Type B pancreatic cell (in vitro differentiated cells): ENCODE data around the gene CAPRIN2. TPM values are rescaled to one million over a fixed set of nuclear protein-coding genes. Genes with fewer than 3 reads are reported as not detected.

Experiments
- DNase-seq: peaks from one replicate; pipeline ENCODE4 v3.0.0; 2021; ENCODE audit warnings: mixed read lengths; ENCODE audit not compliant: unreplicated experiment; ENCODE audit errors: extremely low spot score
- H3K27ac Mint-ChIP-seq: 2 replicates; pipeline ENCODE4 v1.8.0; 2021; ENCODE audit warnings: mild to moderate bottlenecking, mixed read lengths
- H3K27me3 Mint-ChIP-seq: 2 replicates; pipeline ENCODE4 v1.8.0; 2021; ENCODE audit warnings: mixed read lengths
- H3K36me3 Mint-ChIP-seq: 2 replicates; pipeline ENCODE4 v1.8.0; 2021; ENCODE audit warnings: mixed read lengths
- H3K4me1 Mint-ChIP-seq: one replicate; pipeline ENCODE4 v1.8.0; 2021; ENCODE audit warnings: mixed read lengths; ENCODE audit not compliant: unreplicated experiment
- H3K4me3 Mint-ChIP-seq: 2 replicates; pipeline ENCODE4 v1.8.0; 2021; ENCODE audit warnings: mild to moderate bottlenecking, mixed read lengths
- H3K9me3 Mint-ChIP-seq: 2 replicates; pipeline ENCODE4 v1.8.0; 2021; ENCODE audit warnings: mixed read lengths
- long read RNA-seq: library from polyadenylated mRNA; unstranded; transcript quantifications from one replicate; pipeline ENCODE4 v2.0.0, GENCODE V29; 2020
- total RNA-seq: library from RNA; stranded (reverse); gene quantifications from 2 replicates; pipeline ENCODE4 v1.2.1, GENCODE V29; 2021; ENCODE audit warnings: low replicate concordance
- TF ChIP-seq, protein P1 (sequence below): fragments of 200-600 bp; sonication (generic); conservative IDR thresholded peaks from 2 replicates; pipeline ENCODE4 v1.5.0; 2021; ENCODE audit warnings: antibody characterized with exemption, mild to moderate bottlenecking

CAPRIN2 gene, protein sequence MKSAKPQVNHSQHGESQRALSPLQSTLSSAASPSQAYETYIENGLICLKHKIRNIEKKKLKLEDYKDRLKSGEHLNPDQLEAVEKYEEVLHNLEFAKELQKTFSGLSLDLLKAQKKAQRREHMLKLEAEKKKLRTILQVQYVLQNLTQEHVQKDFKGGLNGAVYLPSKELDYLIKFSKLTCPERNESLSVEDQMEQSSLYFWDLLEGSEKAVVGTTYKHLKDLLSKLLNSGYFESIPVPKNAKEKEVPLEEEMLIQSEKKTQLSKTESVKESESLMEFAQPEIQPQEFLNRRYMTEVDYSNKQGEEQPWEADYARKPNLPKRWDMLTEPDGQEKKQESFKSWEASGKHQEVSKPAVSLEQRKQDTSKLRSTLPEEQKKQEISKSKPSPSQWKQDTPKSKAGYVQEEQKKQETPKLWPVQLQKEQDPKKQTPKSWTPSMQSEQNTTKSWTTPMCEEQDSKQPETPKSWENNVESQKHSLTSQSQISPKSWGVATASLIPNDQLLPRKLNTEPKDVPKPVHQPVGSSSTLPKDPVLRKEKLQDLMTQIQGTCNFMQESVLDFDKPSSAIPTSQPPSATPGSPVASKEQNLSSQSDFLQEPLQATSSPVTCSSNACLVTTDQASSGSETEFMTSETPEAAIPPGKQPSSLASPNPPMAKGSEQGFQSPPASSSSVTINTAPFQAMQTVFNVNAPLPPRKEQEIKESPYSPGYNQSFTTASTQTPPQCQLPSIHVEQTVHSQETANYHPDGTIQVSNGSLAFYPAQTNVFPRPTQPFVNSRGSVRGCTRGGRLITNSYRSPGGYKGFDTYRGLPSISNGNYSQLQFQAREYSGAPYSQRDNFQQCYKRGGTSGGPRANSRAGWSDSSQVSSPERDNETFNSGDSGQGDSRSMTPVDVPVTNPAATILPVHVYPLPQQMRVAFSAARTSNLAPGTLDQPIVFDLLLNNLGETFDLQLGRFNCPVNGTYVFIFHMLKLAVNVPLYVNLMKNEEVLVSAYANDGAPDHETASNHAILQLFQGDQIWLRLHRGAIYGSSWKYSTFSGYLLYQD
- total RNA-seq, result 35.5 and 44.9 TPM in 2 replicates
- long read RNA-seq, partial matches to known transcripts, result 9 of 21 reads
- long read RNA-seq, other reads (novel, unspliced or antisense), result 12 of 21 reads

DNA sequence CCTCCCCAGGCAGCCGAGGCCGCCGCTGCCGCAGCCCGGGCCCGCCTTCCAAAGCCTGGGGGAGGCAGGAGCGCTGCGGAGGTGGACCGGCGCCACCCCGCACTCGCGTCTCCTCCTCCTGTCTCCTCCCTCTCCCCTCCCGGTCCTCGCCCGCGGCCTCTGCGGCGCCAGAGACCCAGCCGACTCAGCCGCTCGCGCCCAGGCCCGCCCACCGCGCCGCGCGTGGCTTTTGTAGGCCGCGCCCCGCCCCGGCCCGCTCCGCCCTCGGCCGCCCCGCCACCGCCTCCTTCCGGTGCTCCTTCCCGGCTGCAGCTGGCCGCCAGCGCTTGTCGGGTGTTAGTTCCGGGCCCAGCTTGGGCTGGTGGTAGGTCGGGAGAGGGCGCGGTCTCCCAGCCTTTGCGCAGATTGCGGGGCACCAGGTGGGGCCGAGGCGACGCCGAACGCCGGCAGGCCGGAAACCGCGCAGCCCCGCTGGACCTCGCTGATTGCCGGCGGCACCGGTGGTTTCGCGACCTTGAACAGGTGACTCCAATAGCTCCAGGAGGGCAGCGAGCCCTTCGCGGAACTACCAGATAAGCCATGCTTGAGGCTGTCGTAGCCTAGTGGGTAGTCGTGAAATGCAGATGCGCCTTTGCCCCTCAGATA, at the start of gene CAPRIN2:
CAPRIN2 (minus strand) TSS at position 202 of the 645 bp plus-strand sequence. CDS start 1,431 bp downstream, outside the sequence.
- H3K27ac Mint-ChIP-seq, result peak within 1 kb of the TSS; percentile 92
- TF ChIP-seq, protein P1, sequence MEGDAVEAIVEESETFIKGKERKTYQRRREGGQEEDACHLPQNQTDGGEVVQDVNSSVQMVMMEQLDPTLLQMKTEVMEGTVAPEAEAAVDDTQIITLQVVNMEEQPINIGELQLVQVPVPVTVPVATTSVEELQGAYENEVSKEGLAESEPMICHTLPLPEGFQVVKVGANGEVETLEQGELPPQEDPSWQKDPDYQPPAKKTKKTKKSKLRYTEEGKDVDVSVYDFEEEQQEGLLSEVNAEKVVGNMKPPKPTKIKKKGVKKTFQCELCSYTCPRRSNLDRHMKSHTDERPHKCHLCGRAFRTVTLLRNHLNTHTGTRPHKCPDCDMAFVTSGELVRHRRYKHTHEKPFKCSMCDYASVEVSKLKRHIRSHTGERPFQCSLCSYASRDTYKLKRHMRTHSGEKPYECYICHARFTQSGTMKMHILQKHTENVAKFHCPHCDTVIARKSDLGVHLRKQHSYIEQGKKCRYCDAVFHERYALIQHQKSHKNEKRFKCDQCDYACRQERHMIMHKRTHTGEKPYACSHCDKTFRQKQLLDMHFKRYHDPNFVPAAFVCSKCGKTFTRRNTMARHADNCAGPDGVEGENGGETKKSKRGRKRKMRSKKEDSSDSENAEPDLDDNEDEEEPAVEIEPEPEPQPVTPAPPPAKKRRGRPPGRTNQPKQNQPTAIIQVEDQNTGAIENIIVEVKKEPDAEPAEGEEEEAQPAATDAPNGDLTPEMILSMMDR, result no peak
- H3K9me3 Mint-ChIP-seq, result no peaks in the 10 kb centered on the region
- DNase-seq, result peak; percentile 99
- peaks cover 30% of the 10 kb centered on the region for H3K4me1 Mint-ChIP-seq
- peak within 1 kb of the TSS; percentile 97 for H3K4me3 Mint-ChIP-seq
- peaks cover 4% of the 10 kb centered on the region for H3K27me3 Mint-ChIP-seq
- H3K36me3 Mint-ChIP-seq, result peaks cover 15% of the 10 kb centered on the region

DNA sequence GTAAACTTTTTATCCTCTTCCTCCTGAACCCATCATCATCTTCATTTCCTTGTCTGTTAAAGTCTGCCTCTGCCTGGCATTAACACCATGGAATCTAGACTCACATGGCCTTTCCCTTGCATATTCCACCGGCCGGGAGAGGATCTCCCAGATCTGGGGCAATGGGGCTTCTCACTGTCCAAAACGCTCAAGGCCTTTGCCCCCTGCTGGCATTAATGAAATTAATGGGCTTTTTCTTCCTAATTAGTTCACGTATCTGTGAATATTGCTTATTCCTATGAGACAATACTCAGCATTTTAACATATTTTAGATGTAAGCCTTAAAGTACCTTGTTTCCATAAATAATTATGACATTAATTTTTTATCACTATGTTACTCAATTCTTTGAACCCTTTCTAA, 42.9 kb upstream of the CAPRIN2 start:
- H3K27me3 Mint-ChIP-seq, result peaks cover 44% of the 10 kb centered on the region
- H3K36me3 Mint-ChIP-seq, result peaks cover 4% of the 10 kb centered on the region
- DNase-seq, result no peak
- no peak overlapping the region for H3K27ac Mint-ChIP-seq
- H3K4me1 Mint-ChIP-seq, result peaks cover 15% of the 10 kb centered on the region
- no peaks in the 10 kb centered on the region for H3K9me3 Mint-ChIP-seq
- TF ChIP-seq, protein P1, result no peak
- H3K4me3 Mint-ChIP-seq, result peak overlapping the region; percentile 76

DNA sequence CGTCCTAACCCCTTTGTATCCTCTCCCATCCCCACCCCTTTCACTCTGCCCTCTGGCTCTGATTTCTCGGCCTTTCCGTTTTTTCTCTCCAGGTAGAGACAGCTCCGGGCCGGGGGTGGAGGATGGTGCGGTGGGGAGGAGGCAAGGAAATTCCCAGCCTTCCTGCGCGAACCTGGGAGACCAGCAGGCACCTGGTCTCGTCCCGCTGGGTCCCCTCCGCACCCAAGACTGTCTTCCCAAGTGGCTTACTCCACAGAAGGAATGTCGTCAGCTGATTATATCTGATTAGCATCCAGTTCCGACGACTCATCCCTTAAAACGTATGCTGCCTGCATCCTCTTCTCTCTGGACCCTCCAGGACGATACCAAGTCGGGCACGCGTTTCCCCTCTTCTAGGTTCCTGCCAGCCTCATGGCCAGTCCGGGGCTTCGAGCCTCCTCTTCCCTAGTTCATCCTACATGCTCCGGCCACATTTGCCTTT, 42.2 kb upstream of the CAPRIN2 start:
- Mint-ChIP-seq H3K4me1 (peaks cover 15% of the 10 kb centered on the region), H3K27me3 (peaks cover 44% of the 10 kb centered on the region), H3K9me3 (no peaks in the 10 kb centered on the region), H3K36me3 (peaks cover 4% of the 10 kb centered on the region), H3K4me3 (peak overlapping the region; percentile 92), H3K27ac (peak overlapping the region; percentile 74)
- TF ChIP-seq, protein P1, result no peak
- no peak for DNase-seq

DNA sequence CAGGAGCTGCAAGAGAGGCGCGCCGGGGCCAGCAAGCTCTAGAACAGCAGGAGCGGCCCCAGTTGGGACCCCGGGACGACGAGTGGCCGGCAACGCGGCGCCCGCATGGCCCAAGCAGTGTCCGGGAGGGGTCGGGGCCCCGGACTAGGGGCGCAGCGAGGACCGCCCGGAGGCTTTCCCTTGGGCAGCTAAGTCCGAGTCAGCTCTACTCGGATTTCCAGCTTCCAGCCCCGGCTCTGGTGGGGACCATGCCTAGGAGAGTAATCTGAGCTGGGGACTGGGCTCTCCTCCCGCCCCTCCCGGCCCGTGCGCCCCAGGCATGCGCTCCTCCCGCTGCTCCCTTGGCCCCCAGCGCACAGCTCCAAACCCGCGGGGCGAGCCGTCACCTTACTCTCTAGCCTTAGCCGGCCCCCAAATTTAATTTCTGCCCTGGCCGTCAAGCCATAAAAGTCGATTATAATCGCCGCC, 41.6 kb upstream of the CAPRIN2 start:
- H3K27ac Mint-ChIP-seq, result peak overlapping the region; percentile 74
- H3K9me3 Mint-ChIP-seq, result no peaks in the 10 kb centered on the region
- peaks cover 15% of the 10 kb centered on the region for H3K4me1 Mint-ChIP-seq
- DNase-seq, result no peak
- H3K4me3 Mint-ChIP-seq, result peak overlapping the region; percentile 92
- H3K27me3 Mint-ChIP-seq, result peaks cover 44% of the 10 kb centered on the region
- H3K36me3 Mint-ChIP-seq, result peaks cover 4% of the 10 kb centered on the region
- TF ChIP-seq, protein P1, result peak; percentile 17
